Fibroblast of skin of right biceps (primary cell): ENCODE data around the gene HSPA1L.
"Not testable (repeated sequence)": the region's sequence is repeated elsewhere in the genome, so short reads cannot be mapped to it uniquely, and the experiment has no call there.

Source experiments
- DNase-seq: peaks from one replicate; pipeline ENCODE4 v3.0.0-alpha.2; 2013

Gene HSPA1L

DNA sequence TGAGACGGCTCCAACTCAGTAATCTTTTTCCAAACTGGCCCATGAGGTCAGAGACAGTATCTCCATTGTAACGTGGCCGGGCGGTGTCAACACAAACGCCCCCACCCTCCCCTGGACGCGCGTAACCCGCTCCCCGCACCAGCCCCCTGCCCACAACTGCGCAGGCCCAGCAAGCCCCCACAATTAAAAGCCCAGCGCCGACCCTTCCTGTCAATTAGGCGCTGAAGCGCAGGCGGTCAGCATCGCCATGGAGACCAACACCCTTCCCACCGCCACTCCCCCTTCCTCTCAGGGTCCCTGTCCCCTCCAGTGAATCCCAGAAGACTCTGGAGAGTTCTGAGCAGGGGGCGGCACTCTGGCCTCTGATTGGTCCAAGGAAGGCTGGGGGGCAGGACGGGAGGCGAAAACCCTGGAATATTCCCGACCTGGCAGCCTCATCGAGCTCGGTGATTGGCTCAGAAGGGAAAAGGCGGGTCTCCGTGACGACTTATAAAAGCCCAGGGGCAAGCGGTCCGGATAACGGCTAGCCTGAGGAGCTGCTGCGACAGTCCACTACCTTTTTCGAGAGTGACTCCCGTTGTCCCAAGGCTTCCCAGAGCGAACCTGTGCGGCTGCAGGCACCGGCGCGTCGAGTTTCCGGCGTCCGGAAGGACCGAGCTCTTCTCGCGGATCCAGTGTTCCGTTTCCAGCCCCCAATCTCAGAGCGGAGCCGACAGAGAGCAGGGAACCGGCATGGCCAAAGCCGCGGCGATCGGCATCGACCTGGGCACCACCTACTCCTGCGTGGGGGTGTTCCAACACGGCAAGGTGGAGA, at the start of gene HSPA1L, which contains the start of gene HSPA1A:
Gene HSPA1L (minus strand): TSS at position 259 of the 814 bp plus-strand sequence. CDS start 3,311 bp downstream, outside the sequence.
Gene HSPA1A (plus strand): TSS at position 519 of the 814 bp plus-strand sequence. CDS start 214 bp downstream, at position 733.
- DNase-seq, result peak; percentile 98

DNA sequence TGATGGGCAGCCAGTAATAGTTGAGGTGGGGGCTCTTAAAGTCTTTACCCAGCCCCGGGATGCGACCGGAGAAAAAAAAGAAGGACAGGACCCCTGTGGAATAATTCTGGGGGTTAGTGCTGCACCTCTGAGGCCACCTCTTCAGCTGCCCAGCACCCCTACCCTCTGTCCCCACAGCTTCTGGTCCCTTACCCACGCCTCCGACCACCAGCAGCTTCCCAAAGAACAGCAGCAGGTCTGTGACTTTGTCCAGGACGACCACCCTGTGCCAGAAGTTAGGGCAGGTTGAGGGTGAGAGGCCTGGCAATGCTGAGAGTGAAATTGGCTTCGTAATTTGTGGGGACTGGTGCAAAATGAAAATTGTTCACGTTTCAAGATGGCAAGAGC, 49.7 kb upstream of the HSPA1L start:
- no peak for DNase-seq

DNA sequence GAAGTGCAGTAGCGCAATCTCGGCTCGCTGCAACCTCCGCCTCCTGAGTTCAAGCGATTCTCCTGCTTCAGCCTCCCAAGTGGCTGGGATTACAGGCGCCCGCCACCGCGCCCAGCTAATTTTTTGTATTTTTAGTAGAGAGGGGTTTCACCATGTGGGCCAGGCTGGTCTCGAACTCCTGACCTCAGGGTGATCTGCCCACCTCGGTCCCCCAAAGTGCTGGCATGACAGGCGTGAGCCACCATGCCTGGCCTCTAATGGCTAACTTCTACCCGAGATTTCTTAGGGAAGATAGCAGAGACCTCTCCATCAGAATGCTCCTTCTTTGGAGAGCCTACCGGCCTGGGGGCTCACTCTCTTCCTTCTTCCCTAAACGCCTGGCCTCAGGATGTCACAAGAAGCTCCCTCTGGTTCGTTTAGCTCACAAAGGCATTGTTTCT, 49.1 kb upstream of the HSPA1L start:
- not testable (repeated sequence) for DNase-seq

DNA sequence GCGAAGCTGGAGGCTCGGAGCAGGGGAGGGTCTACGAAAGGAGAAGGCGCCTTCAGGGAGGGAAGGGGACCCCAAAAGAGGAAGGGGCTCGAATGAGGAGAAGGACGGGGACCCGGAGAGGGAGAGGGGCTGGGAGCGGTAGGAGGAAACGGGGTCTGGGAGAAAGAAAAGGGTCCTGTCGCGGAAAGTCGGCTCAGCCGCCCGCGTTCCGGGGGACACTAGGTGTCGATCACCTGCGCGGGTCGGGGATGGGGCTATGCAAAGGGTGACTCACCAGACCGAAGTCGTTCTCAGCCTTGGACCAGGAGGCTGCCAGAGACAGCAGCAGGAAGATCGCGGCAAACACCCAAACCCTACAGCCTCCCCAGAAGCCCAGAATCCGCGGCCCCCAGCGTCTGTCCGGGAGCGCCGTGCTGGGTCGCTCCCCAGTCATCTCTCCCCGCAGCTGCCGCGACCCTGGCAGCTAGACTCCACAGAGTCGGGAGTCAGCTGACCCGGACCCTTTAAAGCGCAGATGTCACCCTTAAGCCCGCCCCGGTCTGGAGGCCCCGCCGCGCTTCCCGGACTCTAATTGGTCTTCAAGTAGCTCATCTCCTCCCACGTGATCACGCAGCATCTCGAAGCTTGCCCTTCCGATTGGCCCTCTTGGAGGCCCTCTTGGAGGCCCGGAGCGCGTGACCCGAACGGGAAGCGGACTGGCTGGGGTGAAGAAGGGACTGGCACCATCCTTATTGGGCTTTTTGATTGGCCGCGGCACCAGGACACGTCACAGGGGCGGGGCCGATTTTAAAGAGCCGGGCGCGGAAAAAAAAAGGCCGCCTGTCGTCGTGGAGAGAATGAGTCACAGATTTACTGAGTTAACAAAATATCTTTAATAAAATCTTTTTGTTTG, 47.5 kb upstream of the HSPA1L start, which contains the start of gene NEU1:
Gene NEU1 (minus strand): TSS at position 478 of the 892 bp plus-strand sequence. CDS start 45 bp downstream, at position 433.
- DNase-seq, result peak; percentile 100

- DNase-seq, result no peak
These were observed 46.8 kb upstream of the HSPA1L start for GRCh38 chr6:31861919-31862343.

DNA sequence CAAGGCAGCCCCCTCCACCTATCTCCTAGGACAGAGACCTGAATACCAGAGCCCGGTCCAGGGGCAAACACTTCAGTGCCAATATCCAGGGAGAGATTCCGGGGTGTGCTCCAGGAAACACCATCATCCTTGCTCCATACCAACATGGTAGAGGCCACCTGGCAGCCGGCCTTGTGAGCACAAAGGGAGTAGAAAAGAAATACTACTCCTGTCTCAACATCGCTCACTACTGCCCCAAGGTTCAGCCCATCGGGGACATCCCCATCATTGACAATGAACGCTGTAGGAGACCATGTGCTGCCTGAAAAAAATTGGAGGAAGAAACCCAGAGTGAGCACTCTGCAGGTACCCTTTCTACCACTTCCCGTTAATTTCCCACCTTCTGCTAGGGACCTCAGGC, 46.1 kb upstream of the HSPA1L start:
- DNase-seq, result no peak

GRCh38 chr6:31860349-31860748, 45.3 kb upstream of the HSPA1L start:
- no peak for DNase-seq

- DNase-seq, result no peak
These were observed 44.8 kb upstream of the HSPA1L start for GRCh38 chr6:31859923-31860322.

GRCh38 chr6:31858707-31859106, 43.6 kb upstream of the HSPA1L start:
- no peak for DNase-seq

DNA sequence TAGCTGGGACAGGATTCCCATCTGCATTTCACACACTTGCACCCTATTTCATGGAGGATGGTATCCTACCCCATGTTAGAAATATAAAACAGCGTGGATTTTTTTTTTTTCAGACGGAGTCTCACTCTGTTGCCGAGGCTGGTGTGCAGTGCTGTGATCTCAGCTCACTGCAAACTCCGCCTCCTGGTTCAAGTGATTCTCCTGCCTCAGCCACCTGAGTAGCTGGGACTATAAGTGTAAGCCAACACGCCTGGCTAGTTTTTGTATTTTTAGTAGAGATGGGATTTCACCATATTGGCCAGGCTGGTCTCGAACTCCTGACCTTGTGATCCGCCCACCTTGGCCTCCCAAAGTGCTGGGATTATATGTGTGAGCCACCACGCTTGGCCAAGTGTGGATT, 42.7 kb upstream of the HSPA1L start:
- not testable (repeated sequence) for DNase-seq

DNA sequence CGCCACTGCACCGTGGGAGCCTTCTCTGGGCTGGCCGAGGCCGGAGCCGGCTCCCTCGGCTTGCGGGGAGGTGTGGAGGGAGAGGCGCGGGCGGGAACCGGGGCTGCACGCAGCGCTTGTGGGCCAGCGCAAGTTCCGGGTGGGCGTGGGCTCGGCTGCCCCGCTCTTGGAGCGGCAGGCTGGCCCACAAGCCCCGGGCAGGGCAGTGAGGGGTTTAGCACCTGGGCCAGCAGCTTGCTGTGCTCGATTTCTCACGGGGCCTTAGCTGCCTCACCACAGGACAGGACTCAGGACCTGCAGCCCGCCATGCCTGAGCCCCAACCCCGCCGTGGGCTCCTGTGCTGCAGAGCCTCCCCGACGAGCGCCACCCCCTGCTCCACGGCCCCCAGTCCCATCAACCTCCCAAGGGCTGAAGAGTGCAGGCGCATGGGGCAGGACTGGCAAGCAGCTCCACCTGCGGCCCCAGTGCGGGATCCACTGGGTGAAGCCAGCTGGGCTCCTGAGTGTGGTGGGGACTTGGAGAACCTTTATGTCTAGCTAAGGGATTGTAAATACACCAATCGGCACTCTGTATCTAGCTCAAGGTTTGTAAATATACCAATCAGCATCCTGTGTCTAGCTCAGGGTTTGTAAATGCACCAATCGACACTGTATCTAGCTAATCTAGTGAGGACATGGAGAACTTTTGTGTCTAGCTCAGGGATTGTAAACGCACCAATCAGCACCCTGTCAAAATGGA, 37.1 kb upstream of the HSPA1L start:
- not testable (repeated sequence) for DNase-seq

DNA sequence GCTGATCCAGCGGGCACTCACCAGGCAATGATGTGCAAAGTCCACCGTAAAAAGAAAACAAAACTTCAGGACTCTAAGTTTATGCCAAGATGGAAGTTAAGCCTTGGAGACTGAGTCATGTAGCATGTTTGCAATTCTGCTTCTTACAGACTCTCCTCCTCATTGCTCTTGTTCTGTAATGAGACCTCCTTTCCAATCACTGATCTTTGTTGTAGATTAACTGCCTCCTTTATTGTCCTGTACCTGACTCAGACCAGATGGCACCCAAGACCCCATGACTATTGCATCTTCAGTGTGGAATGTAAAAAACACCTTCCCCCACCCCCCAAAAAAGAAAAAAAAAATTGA, 36.4 kb upstream of the HSPA1L start:
- DNase-seq, result no peak

DNA sequence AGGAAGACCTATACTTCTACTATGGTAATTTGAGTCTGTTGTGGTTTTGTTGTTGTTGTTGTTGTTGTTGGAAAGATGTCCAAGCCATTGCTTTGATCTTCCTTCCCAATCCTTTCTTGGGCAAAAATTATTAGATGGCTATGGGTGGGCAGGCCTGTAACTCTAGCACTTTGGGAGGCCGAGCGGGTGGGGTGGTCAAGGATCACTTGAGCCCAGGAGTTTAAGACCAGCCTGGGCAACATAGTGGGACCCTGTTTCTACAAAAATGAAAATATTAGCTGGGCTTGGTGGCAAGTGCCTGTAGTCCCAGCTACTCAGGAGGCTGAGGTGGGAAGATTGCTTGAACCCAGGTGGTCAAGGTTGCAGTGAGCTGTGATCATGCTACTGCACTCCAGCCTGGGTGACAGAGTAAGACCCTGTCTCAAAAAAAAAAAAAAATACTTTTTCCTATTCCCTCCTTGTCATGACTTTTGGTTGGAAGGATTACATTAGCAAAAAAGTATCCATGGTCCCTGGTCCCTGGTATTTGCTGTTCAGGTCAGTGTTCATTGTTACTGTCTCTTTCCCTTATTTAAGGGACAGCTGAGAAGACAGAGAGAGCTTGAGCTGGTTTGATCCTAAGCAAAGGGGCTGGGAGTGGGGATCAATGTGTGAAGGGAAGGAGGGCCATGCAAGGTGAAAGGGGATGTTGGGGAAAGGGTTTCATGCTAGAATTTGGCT, 35.8 kb upstream of the HSPA1L start:
- no peak for DNase-seq

- DNase-seq, result no peak
These were observed 32.3 kb upstream of the HSPA1L start for GRCh38 chr6:31847276-31847978.

DNA sequence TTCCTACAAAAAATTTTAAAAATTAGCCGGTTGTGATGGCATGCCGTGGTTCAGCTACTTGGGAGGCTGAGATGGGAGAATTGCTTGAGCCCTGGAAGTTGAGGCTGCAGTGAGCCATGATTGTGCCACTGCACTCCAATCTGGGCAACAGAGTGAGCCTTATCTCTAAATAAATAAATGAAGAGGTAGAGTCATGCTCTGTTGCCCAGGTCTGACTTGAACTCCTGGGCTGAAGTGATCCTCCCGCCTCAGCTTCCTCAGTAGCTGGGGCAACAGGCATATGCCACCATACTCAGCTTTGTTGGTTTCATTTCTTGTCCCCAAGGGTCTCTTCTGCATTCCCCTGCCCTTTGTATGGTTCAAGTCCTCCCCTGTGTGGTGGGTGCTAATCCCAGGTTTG, 29.4 kb upstream of the HSPA1L start:
- no peak for DNase-seq

DNA sequence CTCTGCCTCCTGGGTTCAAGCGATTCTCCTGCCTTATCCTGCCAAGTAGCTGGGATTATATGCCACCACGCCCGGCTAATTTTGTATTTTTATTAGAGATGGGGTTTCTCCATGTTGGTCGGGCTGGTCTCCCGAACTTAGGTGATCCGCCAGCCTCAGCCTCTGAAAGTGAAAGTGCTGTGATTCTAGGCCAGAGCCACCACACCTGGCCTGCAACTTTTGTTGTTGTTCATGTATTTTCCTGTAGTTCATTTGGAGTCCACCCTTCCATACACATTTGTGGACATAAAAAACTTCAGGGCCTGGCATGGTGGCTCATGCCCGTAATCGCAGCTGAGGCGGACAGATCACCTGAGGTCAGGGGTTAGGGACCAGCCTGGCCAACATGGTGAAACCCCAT, 27.0 kb upstream of the HSPA1L start:
- DNase-seq, result no peak

GRCh38 chr6:31839779-31840126, 24.7 kb upstream of the HSPA1L start:
- not testable (repeated sequence) for DNase-seq

DNA sequence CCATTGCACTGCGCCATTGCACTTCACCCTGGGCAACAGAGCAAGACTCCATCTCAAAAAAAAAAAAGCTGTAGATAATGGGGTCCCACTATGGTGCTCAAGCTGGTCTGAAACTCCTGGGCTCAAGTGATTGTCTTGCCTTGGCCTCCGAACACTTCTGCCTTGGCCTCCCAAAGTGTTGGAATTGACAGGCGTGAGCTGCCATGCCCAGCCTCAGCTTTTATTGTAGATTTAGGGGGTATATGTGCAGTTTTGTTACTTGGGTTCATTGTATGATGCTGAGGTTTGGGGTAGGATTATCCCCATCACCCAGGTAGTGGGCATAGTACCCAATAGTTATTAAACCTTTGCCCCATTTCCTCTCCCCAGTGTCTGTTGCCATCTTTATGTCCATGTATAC, 23.9 kb upstream of the HSPA1L start:
- DNase-seq, result no peak

DNA sequence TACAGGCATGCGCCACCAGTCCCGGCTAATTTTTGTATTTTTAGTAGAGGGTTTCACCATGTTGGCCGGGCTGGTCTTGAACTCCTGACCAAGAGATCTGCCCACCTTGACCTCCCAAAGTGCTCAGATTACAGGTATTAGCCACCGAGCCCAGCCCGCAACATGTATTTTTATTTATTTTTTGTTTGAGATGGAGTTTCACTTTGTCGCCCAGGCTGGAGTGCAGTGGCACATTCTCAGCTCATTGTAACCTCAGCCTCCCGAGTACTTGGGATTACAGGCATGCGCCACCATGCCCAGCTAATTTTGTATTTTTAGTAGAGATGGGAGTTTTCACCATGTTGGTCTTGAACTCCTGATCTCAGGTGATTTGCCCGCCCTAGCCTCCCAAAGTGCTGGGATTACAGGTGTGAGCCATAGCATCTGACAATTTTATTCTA, 23.1 kb upstream of the HSPA1L start:
- DNase-seq, result not testable (repeated sequence)

DNA sequence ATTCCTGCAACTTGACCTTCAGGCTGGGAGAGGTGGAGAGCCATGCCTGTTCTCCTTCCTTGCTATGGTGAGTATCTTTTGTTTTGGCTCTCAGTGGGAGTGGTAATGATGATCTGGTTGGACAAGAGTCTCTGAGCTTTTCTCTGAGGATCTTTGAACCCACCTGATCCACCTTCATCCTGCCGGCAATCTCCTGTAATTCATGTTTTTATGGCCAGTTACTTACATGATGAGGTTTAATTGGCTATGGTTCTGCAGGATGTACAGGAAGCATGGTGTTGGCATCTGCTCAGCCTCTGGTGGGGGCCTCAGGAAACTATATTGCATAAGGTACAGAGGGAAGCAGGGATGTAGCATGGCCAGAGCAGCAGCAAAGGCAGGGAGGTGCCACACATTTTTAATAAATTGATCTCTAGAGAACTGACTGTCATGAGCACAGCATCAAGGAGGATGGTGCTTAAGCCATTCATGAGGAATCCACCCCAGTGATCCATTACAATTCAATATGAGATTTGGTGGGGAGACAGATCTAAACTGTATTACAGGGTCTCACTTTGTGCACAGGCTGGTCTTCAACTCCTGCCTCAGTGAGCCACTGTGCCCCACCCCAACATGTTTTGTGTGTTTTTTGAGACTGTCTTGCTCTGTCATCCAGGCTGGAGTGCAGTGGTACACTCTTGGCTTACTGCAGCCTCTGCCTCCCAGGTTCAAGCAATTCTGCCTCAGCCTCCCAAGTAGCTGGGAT, 22.5 kb upstream of the HSPA1L start:
- no peak for DNase-seq
